Vagina (tissue), 2 donors: ENCODE results near the gene ZDHHC22. TPM values are rescaled to one million over a fixed set of nuclear protein-coding genes. Genes with fewer than 3 reads are reported as not detected.

Source experiments
- DNase-seq, 2 donors: peaks; one replicate each; pipeline ENCODE4 v3.0.0-alpha.2; 2017; ENCODE audit errors: extremely low spot score in 2 of 2
- H3K27ac ChIP-seq: fragments of 200-600 bp; sonication (generic); one replicate; pipeline ENCODE4 v1.5.1; 2019
- H3K27me3 ChIP-seq: fragments of 200-600 bp; sonication (generic); one replicate; pipeline ENCODE4 v1.5.1; 2019
- H3K36me3 ChIP-seq, 2 donors: fragments of 200-600 bp; sonication (generic); one replicate each; pipeline ENCODE4 v1.5.1; 2017 to 2019
- H3K4me1 ChIP-seq: fragments of 200-600 bp; sonication (generic); one replicate; pipeline ENCODE4 v1.5.1; 2019
- H3K4me3 ChIP-seq, 2 donors: fragments of 200-600 bp; sonication (generic); 1 replicate in 1 of 2; 2 replicates in 1 of 2; pipeline ENCODE4 v1.5.1; 2016 to 2019
- H3K9me3 ChIP-seq: fragments of 200-600 bp; sonication (generic); one replicate; pipeline ENCODE4 v1.5.1; 2019
- CTCF ChIP-seq, 3 experiments: fragments of 450-650 bp in 2 of 3; fragments of 200-600 bp in 1 of 3; sonication (generic) in 1 of 3; IDR thresholded peaks; one replicate each; pipeline ENCODE4 v1.5.1; 2017 to 2019; ENCODE audit warnings: antibody characterized with exemption in 3 of 3, mild to moderate bottlenecking in 2 of 3, moderate library complexity in 2 of 3
- POLR2A ChIP-seq, 2 donors: fragments of 450-650 bp; IDR thresholded peaks; one replicate each; pipeline ENCODE4 v1.6.1; 2017; ENCODE audit warnings: antibody characterized with exemption in 2 of 2, mild to moderate bottlenecking in 2 of 2, moderate library complexity in 2 of 2
- POLR2AphosphoS5 ChIP-seq, 2 donors: sonication (generic); formaldehyde crosslinking; IDR thresholded peaks; one replicate each; pipeline ENCODE4 v1.9.0; 2017; ENCODE audit warnings: antibody characterized with exemption in 2 of 2, mild to moderate bottlenecking in 2 of 2, low read depth in 1 of 2; ENCODE audit not compliant: insufficient read depth in 1 of 2
- intact Hi-C: fragments of 100-400 bp; cut with DNase I; formaldehyde crosslinking; loops from one replicate; pipeline ENCODE4 v1.15.1; 2023
- total RNA-seq: library from RNA; depleted of rRNA; stranded (reverse); fragments of >200 nt; gene quantifications from one replicate; pipeline ENCODE4 v1.2.3, GENCODE V29; 2016

Gene ZDHHC22
- total RNA-seq, 1 donor from 2014 or later, result not detected

DNA sequence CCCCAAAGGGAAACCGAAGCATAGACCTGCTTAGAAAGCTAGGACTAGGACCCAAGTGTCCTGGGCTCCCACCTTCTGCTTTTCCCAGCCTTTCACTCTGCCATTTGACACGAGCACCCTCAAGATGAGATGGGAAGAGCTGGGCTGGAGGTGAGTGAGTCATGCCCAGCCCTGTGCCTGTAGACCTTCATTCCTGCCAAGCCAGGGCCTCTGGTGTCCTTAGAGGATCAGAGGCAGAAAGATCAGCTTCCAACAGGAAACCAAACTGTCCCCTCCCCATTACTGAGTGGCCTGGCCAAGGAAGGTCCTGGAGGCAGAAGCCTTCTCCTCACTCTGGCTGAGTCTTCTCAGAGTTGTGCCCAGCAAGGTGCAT lies 43.5 kb upstream of the ZDHHC22 start:
- Histone ChIP-seq H3K27me3 (peaks cover 8% of the 10 kb centered on the region), H3K4me3 (no peak overlapping the region), H3K4me1 (peaks cover 34% of the 10 kb centered on the region), H3K9me3 (no peaks in the 10 kb centered on the region), H3K36me3 (no peaks in the 10 kb centered on the region), H3K27ac (no peak overlapping the region)
- TF ChIP-seq CTCF (IDR thresholded peaks at IDR 0.05) (no peak), POLR2A (IDR thresholded peaks at IDR 0.05) (no peak), POLR2AphosphoS5 (IDR thresholded peaks at IDR 0.05; ENCODE audit: insufficient read depth in 1 of 2, low read depth in 1 of 2) (no peak)
- intact Hi-C loops, result no loop called here
- DNase-seq, result peak in 1 of 2 donors; percentile 69

DNA sequence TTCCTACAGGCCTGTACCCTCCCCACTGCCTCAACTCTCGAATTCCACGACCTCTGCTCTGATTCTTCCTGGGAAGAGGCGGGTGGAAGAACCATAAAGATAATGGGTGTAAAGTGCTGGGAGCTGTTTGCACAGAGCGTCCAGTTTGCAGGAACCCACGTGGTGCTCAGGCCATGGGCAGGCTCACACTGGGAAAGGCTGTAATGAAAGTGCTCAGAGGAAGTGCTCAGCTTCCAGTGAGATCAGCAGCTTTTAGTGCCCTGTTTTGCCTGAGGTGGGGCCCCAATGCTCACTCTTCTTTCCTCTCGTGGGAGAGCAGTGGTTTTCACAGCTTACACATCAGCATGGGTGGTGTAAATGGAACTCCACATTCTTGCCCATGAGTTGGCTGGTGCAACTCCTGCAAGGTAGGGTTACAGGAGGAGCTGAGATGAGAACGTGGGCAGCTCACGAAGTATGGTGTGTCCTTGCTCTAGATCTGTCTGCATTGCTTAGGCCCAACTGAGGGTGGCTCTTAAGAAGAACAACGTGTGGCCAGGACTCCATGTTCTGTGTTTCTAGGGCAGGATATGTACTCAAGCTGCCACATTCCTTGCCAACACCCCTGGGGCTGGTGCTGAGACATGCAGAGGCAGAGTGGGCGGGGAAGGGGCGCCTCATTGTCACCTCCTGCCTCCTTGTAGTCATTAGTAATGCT lies 43.0 kb upstream of the ZDHHC22 start:
- DNase-seq, result peak; percentile 79 to 88
- Histone ChIP-seq H3K27me3 (peaks cover 8% of the 10 kb centered on the region), H3K9me3 (no peaks in the 10 kb centered on the region), H3K27ac (no peak overlapping the region), H3K36me3 (no peaks in the 10 kb centered on the region), H3K4me1 (peaks cover 34% of the 10 kb centered on the region), H3K4me3 (no peak overlapping the region)
- intact Hi-C loops, result no loop called here
- TF ChIP-seq POLR2AphosphoS5 (IDR thresholded peaks at IDR 0.05; ENCODE audit: insufficient read depth in 1 of 2, low read depth in 1 of 2) (no peak), CTCF (IDR thresholded peaks at IDR 0.05) (no peak), POLR2A (IDR thresholded peaks at IDR 0.05) (no peak)

DNA sequence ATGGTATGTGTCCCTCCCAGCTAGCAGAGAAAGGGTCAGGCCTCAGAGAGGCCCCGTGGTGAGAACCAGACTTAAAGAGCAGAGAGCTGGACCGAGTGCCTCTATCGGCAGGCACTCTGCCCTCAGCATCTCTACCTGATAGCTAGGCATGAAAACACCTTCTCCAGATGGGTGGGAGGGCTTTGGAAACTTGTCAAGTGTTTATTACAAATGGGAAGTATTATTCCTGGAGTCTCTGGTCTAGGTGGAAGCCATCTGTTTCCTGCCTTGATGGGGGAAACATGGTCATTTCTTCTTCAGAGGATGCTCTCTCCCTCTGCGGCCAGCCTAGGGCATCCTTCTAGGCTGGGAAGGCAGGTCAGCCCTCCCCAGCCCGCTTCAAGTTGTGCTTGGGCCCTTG lies 42.3 kb upstream of the ZDHHC22 start:
- no peaks in the 10 kb centered on the region for H3K9me3 ChIP-seq
- peaks cover 34% of the 10 kb centered on the region for H3K4me1 ChIP-seq
- intact Hi-C loops, result no loop called here
- H3K27me3 ChIP-seq, result peaks cover 8% of the 10 kb centered on the region
- H3K27ac ChIP-seq, result no peak overlapping the region
- H3K4me3 ChIP-seq, result no peak overlapping the region
- H3K36me3 ChIP-seq, result no peaks in the 10 kb centered on the region
- TF ChIP-seq CTCF (IDR thresholded peaks at IDR 0.05) (no peak), POLR2AphosphoS5 (IDR thresholded peaks at IDR 0.05; ENCODE audit: insufficient read depth in 1 of 2, low read depth in 1 of 2) (no peak), POLR2A (IDR thresholded peaks at IDR 0.05) (no peak)
- DNase-seq, result no peak

- DNase-seq, result peak in 1 of 2 donors; percentile 58
- Histone ChIP-seq H3K4me1 (peaks cover 26% of the 10 kb centered on the region), H3K36me3 (no peaks in the 10 kb centered on the region), H3K27me3 (peaks cover 8% of the 10 kb centered on the region), H3K27ac (no peak within 1 kb of the TSS), H3K9me3 (no peaks in the 10 kb centered on the region), H3K4me3 (peak within 1 kb of the TSS; percentile 36 to 46)
- intact Hi-C loops, result no loop called here
- TF ChIP-seq CTCF (IDR thresholded peaks at IDR 0.05), result no peak
- no peak for TF ChIP-seq POLR2A (IDR thresholded peaks at IDR 0.05)
- peak in 1 of 2 donors; percentile 19 for TF ChIP-seq POLR2AphosphoS5 (IDR thresholded peaks at IDR 0.05; ENCODE audit: insufficient read depth in 1 of 2, low read depth in 1 of 2)
Measured at GRCh38 chr14:77181603-77182437, 40.2 kb upstream of the ZDHHC22 start, which contains the start of gene TMEM63C. TMEM63C (plus strand) TSS chr14:77181798; CDS start chr14:77218814, 37,016 bp downstream.
